RWPE2 (cell line): Measurements from ENCODE around the gene HHAT.

ENCODE experiments used
- ATAC-seq: fragments of 200-7000 bp; cut with Tn5 transposase; 3 replicates; pipeline ENCODE4 v1.9.1; 2021; ENCODE audit warnings: low read depth
- DNase-seq: peaks from one replicate; pipeline ENCODE4 v3.0.0-alpha.2; 2020; ENCODE audit warnings: low spot score
- H3K27ac ChIP-seq: fragments of 450-650 bp; 2 replicates; pipeline ENCODE4 v1.5.1; 2017; ENCODE audit warnings: mild to moderate bottlenecking; ENCODE audit not compliant: poor library complexity, severe bottlenecking
- H3K27me3 ChIP-seq: fragments of 250-450 bp; sonication (Bioruptor Pico); 2 replicates; pipeline ENCODE4 v1.5.1; 2021; ENCODE audit warnings: mild to moderate bottlenecking, moderate library complexity; ENCODE audit not compliant: insufficient read depth, poor library complexity, severe bottlenecking
- H3K36me3 ChIP-seq: fragments of 250-450 bp; sonication (Bioruptor Pico); 2 replicates; pipeline ENCODE4 v1.5.1; 2020; ENCODE audit warnings: low read depth, mild to moderate bottlenecking, moderate library complexity
- H3K4me1 ChIP-seq: fragments of 250-450 bp; sonication (Bioruptor Pico); 2 replicates; pipeline ENCODE4 v1.5.1; 2021; ENCODE audit warnings: mild to moderate bottlenecking, moderate library complexity; ENCODE audit not compliant: insufficient read depth, poor library complexity, severe bottlenecking
- H3K4me3 ChIP-seq: fragments of 250-450 bp; sonication (Bioruptor Pico); 2 replicates; pipeline ENCODE4 v1.5.1; 2021; ENCODE audit warnings: mild to moderate bottlenecking, moderate library complexity; ENCODE audit not compliant: severe bottlenecking
- H3K9me3 ChIP-seq: fragments of 250-450 bp; sonication (Bioruptor Pico); 2 replicates; pipeline ENCODE4 v1.5.1; 2021; ENCODE audit warnings: mild to moderate bottlenecking, moderate library complexity; ENCODE audit not compliant: severe bottlenecking
- TF ChIP-seq, protein P1 (sequence below): fragments of 450-650 bp; IDR thresholded peaks from one replicate; pipeline ENCODE4 v1.5.1; 2017; ENCODE audit warnings: mild to moderate bottlenecking, moderate library complexity; ENCODE audit not compliant: poor library complexity, severe bottlenecking

HHAT gene

GRCh38 chr1:210499956-210500355 is 171.3 kb downstream of the HHAT start:
- no peaks in the 10 kb centered on the region for H3K9me3 ChIP-seq
- TF ChIP-seq, protein P1, sequence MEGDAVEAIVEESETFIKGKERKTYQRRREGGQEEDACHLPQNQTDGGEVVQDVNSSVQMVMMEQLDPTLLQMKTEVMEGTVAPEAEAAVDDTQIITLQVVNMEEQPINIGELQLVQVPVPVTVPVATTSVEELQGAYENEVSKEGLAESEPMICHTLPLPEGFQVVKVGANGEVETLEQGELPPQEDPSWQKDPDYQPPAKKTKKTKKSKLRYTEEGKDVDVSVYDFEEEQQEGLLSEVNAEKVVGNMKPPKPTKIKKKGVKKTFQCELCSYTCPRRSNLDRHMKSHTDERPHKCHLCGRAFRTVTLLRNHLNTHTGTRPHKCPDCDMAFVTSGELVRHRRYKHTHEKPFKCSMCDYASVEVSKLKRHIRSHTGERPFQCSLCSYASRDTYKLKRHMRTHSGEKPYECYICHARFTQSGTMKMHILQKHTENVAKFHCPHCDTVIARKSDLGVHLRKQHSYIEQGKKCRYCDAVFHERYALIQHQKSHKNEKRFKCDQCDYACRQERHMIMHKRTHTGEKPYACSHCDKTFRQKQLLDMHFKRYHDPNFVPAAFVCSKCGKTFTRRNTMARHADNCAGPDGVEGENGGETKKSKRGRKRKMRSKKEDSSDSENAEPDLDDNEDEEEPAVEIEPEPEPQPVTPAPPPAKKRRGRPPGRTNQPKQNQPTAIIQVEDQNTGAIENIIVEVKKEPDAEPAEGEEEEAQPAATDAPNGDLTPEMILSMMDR, result no peak
- no peak overlapping the region for H3K4me3 ChIP-seq
- no peaks in the 10 kb centered on the region for H3K4me1 ChIP-seq
- DNase-seq (no peak), ATAC-seq (no peak)
- H3K27me3 ChIP-seq, result no peaks in the 10 kb centered on the region
- no peak overlapping the region for H3K27ac ChIP-seq
- H3K36me3 ChIP-seq, result no peaks in the 10 kb centered on the region

DNA sequence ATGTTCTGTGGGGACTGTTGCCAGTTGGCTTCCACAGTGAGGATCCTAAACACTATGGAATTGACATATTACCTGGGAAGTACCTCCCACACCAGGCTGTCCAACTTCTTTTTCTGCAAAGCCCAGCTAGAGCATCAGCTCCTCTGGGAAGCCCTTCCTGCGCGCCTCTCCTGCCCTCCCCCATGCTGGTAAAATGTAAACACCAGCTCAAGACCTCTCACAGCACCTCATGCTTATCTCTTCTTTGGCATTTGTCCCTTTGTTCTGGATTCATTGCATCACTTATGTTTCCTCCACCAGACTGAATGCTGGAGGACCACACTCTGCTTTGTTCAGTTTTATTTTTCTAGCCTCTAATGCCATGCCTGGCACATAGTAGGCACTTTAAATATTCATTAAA is 172.1 kb downstream of the HHAT start:
- no peak for ATAC-seq
- DNase-seq, result no peak
- Histone ChIP-seq H3K9me3 (no peaks in the 10 kb centered on the region), H3K36me3 (no peaks in the 10 kb centered on the region), H3K27me3 (no peaks in the 10 kb centered on the region), H3K27ac (no peak overlapping the region), H3K4me1 (no peaks in the 10 kb centered on the region), H3K4me3 (no peak overlapping the region)
- TF ChIP-seq, protein P1, result no peak

DNA sequence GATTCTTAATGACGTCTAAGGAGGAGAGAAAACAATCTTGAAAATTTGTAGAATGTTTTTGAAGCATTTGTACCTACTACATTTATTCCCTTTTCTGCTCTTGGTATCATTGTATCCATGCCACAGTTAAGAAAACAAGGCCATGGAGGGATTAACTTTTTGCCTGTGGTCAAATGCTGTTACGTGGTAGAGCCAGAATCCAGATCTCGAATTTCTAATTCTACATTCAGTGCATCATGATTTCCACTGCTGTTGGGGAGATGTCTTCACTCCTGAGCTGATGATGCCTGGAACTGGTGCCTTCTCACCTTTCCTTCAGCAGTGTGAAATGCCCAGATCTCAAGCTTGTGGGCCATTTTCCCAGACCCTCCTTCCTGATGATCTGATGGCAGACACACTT is 175.6 kb downstream of the HHAT start:
- Histone ChIP-seq H3K9me3 (no peaks in the 10 kb centered on the region), H3K4me3 (no peak overlapping the region), H3K27ac (no peak overlapping the region), H3K36me3 (no peaks in the 10 kb centered on the region), H3K27me3 (no peaks in the 10 kb centered on the region), H3K4me1 (no peaks in the 10 kb centered on the region)
- DNase-seq, result no peak
- ATAC-seq, result no peak
- TF ChIP-seq, protein P1, result no peak

DNA sequence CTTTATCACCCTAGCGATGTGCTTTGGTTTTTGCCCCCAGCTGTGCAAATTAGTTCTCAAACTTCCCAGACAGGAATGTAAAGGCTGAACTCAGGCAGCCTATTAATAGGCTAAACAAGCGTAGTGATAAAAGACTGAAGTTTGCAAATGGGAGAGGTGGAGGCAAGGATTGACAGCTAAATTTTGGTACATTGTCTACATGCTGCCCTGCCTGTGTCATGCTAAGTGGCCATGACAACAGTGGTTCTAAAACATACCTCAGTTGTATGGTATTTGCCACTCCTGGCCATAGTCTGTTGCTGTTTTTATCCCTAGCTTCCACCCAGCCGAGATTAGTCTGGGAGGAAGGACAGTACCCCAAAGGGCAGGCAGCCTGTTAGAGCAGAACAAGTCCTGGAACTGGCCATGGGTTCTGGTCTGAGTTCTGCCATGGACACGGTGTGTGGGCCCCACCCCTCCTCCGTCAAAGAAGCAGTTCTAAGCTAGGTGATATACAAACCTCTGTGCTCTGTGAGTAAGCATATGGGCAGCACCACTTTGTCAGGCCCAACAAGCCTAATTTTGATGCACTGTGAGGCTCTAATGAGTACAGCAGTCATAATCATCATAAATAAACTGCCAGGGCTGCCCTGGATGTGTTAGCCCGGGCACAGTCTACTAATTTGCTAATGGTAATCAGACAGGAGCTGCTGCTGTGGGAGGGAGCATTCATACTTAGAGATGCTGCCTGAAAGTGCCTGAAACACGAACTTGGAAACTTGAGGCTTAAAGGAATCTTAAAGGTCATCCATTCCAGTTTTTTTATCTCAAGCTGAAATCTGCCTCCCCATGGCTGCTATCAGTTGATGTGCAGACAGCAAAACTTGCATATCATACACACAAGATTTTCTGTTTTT is 177.1 kb downstream of the HHAT start:
- Histone ChIP-seq H3K27ac (no peak overlapping the region), H3K4me1 (no peaks in the 10 kb centered on the region), H3K4me3 (no peak overlapping the region), H3K27me3 (no peaks in the 10 kb centered on the region), H3K36me3 (no peaks in the 10 kb centered on the region), H3K9me3 (no peaks in the 10 kb centered on the region)
- TF ChIP-seq, protein P1, result no peak
- ATAC-seq (no peak), DNase-seq (no peak)

GRCh38 chr1:210506689-210507088 is 178.0 kb downstream of the HHAT start:
- H3K36me3 ChIP-seq, result no peaks in the 10 kb centered on the region
- no peak overlapping the region for H3K4me3 ChIP-seq
- no peak for ATAC-seq
- no peaks in the 10 kb centered on the region for H3K9me3 ChIP-seq
- no peak overlapping the region for H3K27ac ChIP-seq
- no peaks in the 10 kb centered on the region for H3K4me1 ChIP-seq
- TF ChIP-seq, protein P1, result no peak
- no peak for DNase-seq
- no peaks in the 10 kb centered on the region for H3K27me3 ChIP-seq
